HepG2 (cell line): ENCODE measurements around the gene SMAD7. TPM values are rescaled to one million over a fixed set of nuclear protein-coding genes. Genes with fewer than 3 reads are reported as not detected.

Source experiments
- EP300 ChIP-seq, 3 experiments: sonication (generic) in 1 of 3; formaldehyde crosslinking in 1 of 3; IDR thresholded peaks; 2 replicates each; pipeline versions ENCODE4 v1.5.1 to v1.6.1; 2011 to 2020; ENCODE audit warnings: low read depth in 2 of 3, low read length in 2 of 3, borderline replicate concordance in 1 of 3, improper control_type of control experiment in 1 of 3, mild to moderate bottlenecking in 1 of 3, missing genetic modification reagents in 1 of 3, moderate library complexity in 1 of 3
- ETS1 ChIP-seq: sonication (generic); formaldehyde crosslinking; IDR thresholded peaks from 2 replicates; pipeline ENCODE4 v1.4.0; 2020; ENCODE audit warnings: missing genetic modification reagents
- IRX3 ChIP-seq: sonication (generic); formaldehyde crosslinking; IDR thresholded peaks from 2 replicates; pipeline ENCODE4 v1.8.1; 2023; ENCODE audit warnings: mild to moderate bottlenecking, low read depth, missing genetic modification reagents, borderline replicate concordance
- JUNB ChIP-seq: sonication (generic); formaldehyde crosslinking; IDR thresholded peaks from 2 replicates; pipeline ENCODE4 v1.8.0; 2022; ENCODE audit warnings: missing genetic modification reagents, mild to moderate bottlenecking, borderline replicate concordance
- KAT7 ChIP-seq: IDR thresholded peaks from 2 replicates; pipeline ENCODE4 v1.6.1; 2018; ENCODE audit warnings: borderline replicate concordance, missing compliant biosample characterization
- MAFF ChIP-seq: IDR thresholded peaks from 2 replicates; pipeline ENCODE4 v1.6.1; 2011; ENCODE audit warnings: low read depth, low read length, improper control_type of control experiment
- UBTF ChIP-seq: sonication (generic); formaldehyde crosslinking; IDR thresholded peaks from 2 replicates; pipeline ENCODE4 v1.4.0; 2020; ENCODE audit warnings: mild to moderate bottlenecking, missing genetic modification reagents
- ZBTB10 ChIP-seq: sonication (generic); formaldehyde crosslinking; IDR thresholded peaks from 2 replicates; pipeline ENCODE4 v1.4.0; 2020; ENCODE audit warnings: missing genetic modification reagents, borderline replicate concordance
- ZFP36L1 ChIP-seq: sonication (generic); formaldehyde crosslinking; IDR thresholded peaks from 2 replicates; pipeline ENCODE4 v1.8.0; 2022; ENCODE audit warnings: mild to moderate bottlenecking, missing genetic modification reagents, moderate library complexity
- ZFY ChIP-seq: sonication (generic); formaldehyde crosslinking; IDR thresholded peaks from 2 replicates; pipeline ENCODE4 v1.4.0; 2020; ENCODE audit warnings: missing genetic modification reagents
- ZNF446 ChIP-seq: sonication (generic); formaldehyde crosslinking; IDR thresholded peaks from 2 replicates; pipeline ENCODE4 v1.5.0; 2020; ENCODE audit warnings: mild to moderate bottlenecking, missing genetic modification reagents
- ZNF841 ChIP-seq: sonication (generic); formaldehyde crosslinking; IDR thresholded peaks from 2 replicates; pipeline ENCODE4 v1.8.1; 2023; ENCODE audit warnings: missing genetic modification reagents, borderline replicate concordance
- polyA plus RNA-seq, 8 experiments: library from polyadenylated mRNA; depleted of rRNA in 3 of 8; stranded (reverse) in 7 of 8; unstranded in 1 of 8; fragments of >200 nt; fragmentation: Illumina TruSeq in 4 of 8; extraction: Trizol in 4 of 8; gene quantifications; 2 replicates each; pipeline versions ENCODE4 v1.2.1 to v1.2.3, GENCODE V29; 2011 to 2016; ENCODE audit warnings: low read depth in 4 of 8, missing spikeins in 1 of 8, mixed read lengths in 1 of 8; ENCODE audit not compliant: insufficient read depth in 1 of 8
- total RNA-seq, 5 experiments: library from RNA; depleted of rRNA; stranded (reverse); fragments of >200 nt; fragmentation: Illumina TruSeq; extraction: Trizol; gene quantifications; 2 replicates each; pipeline ENCODE4 v1.2.3, GENCODE V29; 2016; ENCODE audit warnings: low read depth in 1 of 5
- TF ChIP-seq, protein P1 (sequence below): sonication (generic); formaldehyde crosslinking; IDR thresholded peaks from 2 replicates; pipeline ENCODE4 v1.5.1; 2020; ENCODE audit warnings: missing genetic modification reagents, mild to moderate bottlenecking, borderline replicate concordance
- TF ChIP-seq, protein P2 (sequence below): sonication (generic); formaldehyde crosslinking; IDR thresholded peaks from 2 replicates; pipeline ENCODE4 v1.5.1; 2020; ENCODE audit warnings: mild to moderate bottlenecking, missing genetic modification reagents, moderate library complexity

The SMAD7 gene
- total and polyA plus RNA-seq, 2 of the 13 experiments (the other 11 are each of a cell fraction or from before 2014, with no cell fraction given): 17.4 to 24.7 TPM

GRCh38 chr18:48949050-48949605 is 1.6 kb downstream of the SMAD7 start (continued):
- TF ChIP-seq, protein P1, sequence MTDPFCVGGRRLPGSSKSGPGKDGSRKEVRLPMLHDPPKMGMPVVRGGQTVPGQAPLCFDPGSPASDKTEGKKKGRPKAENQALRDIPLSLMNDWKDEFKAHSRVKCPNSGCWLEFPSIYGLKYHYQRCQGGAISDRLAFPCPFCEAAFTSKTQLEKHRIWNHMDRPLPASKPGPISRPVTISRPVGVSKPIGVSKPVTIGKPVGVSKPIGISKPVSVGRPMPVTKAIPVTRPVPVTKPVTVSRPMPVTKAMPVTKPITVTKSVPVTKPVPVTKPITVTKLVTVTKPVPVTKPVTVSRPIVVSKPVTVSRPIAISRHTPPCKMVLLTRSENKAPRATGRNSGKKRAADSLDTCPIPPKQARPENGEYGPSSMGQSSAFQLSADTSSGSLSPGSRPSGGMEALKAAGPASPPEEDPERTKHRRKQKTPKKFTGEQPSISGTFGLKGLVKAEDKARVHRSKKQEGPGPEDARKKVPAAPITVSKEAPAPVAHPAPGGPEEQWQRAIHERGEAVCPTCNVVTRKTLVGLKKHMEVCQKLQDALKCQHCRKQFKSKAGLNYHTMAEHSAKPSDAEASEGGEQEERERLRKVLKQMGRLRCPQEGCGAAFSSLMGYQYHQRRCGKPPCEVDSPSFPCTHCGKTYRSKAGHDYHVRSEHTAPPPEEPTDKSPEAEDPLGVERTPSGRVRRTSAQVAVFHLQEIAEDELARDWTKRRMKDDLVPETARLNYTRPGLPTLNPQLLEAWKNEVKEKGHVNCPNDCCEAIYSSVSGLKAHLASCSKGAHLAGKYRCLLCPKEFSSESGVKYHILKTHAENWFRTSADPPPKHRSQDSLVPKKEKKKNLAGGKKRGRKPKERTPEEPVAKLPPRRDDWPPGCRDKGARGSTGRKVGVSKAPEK (CRISPR knock-in tag): no peak
- TF ChIP-seq JUNB (CRISPR knock-in tag) (no peak), MAFF (no peak), ETS1 (no peak), EP300 (IDR thresholded peaks at IDR 0.05; ENCODE audit: low read depth in 2 of 2, low read length in 2 of 2) (no peak), EP300 (CRISPR knock-in tag; IDR thresholded peaks at IDR 0.05; ENCODE audit: borderline replicate concordance) (0 out of 2 replicates have a peak, but pooled peaks have one; percentile 10), KAT7 (CRISPR knock-in tag) (peak; percentile 27; the same call in 1 of the 2 replicates), ZFY (peak; percentile 12; the same call in 1 of the 2 replicates), ZNF446 (CRISPR knock-in tag) (0 out of 2 replicates have a peak, but pooled peaks have one; percentile 30), UBTF (CRISPR knock-in tag) (peak; percentile 3; the same call in 1 of the 2 replicates), ZFP36L1 (CRISPR knock-in tag) (no peak), ZBTB10 (CRISPR knock-in tag) (peak; percentile 12), IRX3 (CRISPR knock-in tag) (no peak), ZNF841 (CRISPR knock-in tag) (no peak)
- TF ChIP-seq, protein P2, sequence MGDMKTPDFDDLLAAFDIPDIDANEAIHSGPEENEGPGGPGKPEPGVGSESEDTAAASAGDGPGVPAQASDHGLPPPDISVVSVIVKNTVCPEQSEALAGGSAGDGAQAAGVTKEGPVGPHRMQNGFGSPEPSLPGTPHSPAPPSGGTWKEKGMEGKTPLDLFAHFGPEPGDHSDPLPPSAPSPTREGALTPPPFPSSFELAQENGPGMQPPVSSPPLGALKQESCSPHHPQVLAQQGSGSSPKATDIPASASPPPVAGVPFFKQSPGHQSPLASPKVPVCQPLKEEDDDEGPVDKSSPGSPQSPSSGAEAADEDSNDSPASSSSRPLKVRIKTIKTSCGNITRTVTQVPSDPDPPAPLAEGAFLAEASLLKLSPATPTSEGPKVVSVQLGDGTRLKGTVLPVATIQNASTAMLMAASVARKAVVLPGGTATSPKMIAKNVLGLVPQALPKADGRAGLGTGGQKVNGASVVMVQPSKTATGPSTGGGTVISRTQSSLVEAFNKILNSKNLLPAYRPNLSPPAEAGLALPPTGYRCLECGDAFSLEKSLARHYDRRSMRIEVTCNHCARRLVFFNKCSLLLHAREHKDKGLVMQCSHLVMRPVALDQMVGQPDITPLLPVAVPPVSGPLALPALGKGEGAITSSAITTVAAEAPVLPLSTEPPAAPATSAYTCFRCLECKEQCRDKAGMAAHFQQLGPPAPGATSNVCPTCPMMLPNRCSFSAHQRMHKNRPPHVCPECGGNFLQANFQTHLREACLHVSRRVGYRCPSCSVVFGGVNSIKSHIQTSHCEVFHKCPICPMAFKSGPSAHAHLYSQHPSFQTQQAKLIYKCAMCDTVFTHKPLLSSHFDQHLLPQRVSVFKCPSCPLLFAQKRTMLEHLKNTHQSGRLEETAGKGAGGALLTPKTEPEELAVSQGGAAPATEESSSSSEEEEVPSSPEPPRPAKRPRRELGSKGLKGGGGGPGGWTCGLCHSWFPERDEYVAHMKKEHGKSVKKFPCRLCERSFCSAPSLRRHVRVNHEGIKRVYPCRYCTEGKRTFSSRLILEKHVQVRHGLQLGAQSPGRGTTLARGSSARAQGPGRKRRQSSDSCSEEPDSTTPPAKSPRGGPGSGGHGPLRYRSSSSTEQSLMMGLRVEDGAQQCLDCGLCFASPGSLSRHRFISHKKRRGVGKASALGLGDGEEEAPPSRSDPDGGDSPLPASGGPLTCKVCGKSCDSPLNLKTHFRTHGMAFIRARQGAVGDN (CRISPR knock-in tag): no peak
